Breast epithelium (tissue), 3 donors: Measurements from ENCODE around the gene SEPTIN5.

ENCODE experiments used
- CTCF ChIP-seq, 3 donors: fragments of 450-650 bp; IDR thresholded peaks; one replicate each; pipeline ENCODE4 v1.5.1; 2016 to 2017; ENCODE audit warnings: antibody characterized with exemption in 3 of 3, mild to moderate bottlenecking in 3 of 3, moderate library complexity in 3 of 3
- POLR2A ChIP-seq: fragments of 450-650 bp; IDR thresholded peaks from one replicate; pipeline ENCODE4 v1.6.1; 2016; ENCODE audit warnings: antibody characterized with exemption, mild to moderate bottlenecking, moderate library complexity
- POLR2AphosphoS5 ChIP-seq, 3 donors: sonication (generic); formaldehyde crosslinking; IDR thresholded peaks; one replicate each; pipeline ENCODE4 v1.6.1; 2017; ENCODE audit warnings: antibody characterized with exemption in 3 of 3

- TF ChIP-seq CTCF (IDR thresholded peaks at IDR 0.05) (no peak), POLR2A (no peak), POLR2AphosphoS5 (IDR thresholded peaks at IDR 0.05) (no peak)
Measured at GRCh38 chr22:19757140-19757984, 43.1 kb downstream of the SEPTIN5 start.
